ENCODE data around the gene PSMD5.

PSMD5 gene

DNA sequence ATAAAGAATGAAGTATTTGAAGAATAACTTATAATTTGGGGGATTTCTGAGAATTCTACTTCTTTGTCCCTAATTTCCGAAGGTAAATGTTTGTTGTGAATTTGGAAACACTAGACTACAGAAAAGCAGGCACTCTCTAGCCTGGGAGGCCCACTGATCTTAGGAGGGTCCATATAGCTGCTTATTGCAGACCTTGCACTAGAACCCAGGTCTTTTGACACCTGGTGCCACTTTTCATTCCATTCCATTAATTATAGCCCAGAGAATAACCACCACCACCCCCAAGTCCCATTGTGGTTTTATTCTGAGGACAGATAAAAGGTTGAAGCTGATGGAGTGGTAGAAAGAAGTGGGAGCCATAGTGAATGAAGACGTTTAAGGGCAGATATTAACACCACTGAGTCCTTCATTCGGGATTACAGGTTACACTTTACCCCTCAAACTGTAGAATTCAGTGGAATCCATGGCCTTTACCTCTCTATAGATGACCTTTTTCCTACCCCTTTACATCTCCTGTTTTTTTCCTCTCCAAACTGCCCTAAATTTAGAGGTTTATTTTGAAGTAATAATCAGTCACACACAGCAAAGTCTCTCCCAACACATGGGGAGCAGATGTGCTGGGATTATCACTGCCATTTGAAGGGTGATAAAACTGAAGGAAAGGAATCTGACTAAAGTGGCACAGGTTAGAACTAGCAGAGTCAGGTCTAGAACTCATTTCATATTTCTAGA lies 12.0 kb upstream of the PSMD5 start:
- peak overlapping the region; percentile 36 for H3K27ac Mint-ChIP-seq
- H3K36me3 Mint-ChIP-seq = no peaks in the 10 kb centered on the region
- H3K4me1 Mint-ChIP-seq (ENCODE audit: low read depth) = peaks cover 10% of the 10 kb centered on the region
- H3K9me3 Mint-ChIP-seq (ENCODE audit: low read depth) = no peaks in the 10 kb centered on the region
- H3K4me3 Mint-ChIP-seq = no peak overlapping the region
- no peaks in the 10 kb centered on the region for H3K27me3 Mint-ChIP-seq

DNA sequence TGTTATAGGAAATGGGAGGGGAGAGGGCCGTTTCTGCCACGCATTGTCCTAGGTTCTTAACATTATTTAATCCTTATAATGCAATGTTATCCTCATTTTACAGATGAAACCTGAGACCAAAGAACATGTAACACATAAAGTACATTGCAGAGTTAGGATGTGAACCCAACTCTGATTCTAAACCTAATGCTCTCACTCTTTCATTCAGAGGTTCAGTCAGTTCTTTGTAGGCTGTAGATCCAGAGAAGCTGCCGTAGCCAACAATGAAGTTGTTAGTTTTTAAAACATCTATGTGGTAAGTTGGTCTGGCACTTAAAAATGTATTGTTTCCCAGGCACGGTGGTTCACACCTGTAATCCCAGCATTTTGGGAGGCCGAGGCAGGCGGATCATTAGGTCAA lies 10.5 kb upstream of the PSMD5 start:
- H3K4me1 Mint-ChIP-seq (ENCODE audit: low read depth) = peaks cover 19% of the 10 kb centered on the region
- H3K27ac Mint-ChIP-seq = peak overlapping the region; percentile 81
- H3K9me3 Mint-ChIP-seq (ENCODE audit: low read depth) = no peaks in the 10 kb centered on the region
- no peaks in the 10 kb centered on the region for H3K36me3 Mint-ChIP-seq
- H3K4me3 Mint-ChIP-seq = no peak overlapping the region
- no peaks in the 10 kb centered on the region for H3K27me3 Mint-ChIP-seq

DNA sequence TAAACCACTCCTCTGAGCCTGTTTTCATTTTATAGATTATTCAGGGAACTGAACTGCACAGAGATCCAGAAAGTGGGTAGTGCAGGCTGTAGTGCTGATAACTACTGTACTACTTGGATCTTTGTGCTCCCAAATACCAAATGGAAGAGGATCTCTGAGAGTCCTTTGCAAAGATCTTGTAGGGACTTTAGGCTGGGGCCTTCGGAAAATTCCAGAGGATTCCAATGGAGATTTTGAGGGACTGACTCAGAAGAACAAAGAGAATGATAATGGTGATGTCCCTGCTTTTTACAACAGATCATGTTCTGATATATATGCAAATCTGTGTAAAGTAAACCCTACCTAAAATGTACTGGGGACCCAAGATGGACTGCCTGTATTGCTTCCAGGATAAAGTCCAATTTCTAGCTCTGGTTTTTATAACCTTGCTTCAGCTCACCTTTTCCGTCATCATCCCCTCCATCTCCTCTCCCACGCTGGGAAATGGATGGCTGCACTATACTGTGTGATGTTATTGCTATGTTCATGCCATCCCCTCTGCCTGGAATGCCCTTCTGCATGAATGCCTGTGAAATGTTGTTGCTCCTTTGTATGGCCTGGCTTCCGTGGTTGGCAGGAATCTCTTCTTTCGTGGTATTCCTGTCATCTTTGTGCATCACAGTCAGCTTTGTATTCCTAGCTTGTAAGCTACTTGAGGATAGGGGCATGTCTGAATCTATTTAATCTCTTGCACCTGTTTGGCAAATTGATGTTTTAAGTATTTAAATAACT lies 9.7 kb upstream of the PSMD5 start:
- H3K4me1 Mint-ChIP-seq (ENCODE audit: low read depth) = peaks cover 27% of the 10 kb centered on the region

DNA sequence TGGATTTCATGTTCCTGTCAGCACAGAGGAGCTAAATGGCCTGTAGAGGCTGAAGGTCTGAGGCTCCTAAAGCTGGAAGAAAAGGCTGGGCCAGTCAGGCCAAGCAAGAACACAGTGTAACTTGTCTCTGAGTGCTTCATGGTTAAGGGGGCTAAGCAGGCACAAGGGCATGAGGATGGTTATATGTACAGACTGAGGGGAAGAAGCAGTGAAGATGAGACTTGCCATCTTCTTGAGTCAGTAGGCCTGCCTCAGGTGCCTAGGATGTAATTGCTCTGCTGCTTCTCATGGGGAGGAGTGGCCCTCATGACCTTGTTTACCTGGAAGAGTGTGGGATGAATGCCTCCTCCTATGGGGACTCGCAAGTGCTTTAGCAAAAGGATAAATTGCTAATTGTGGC lies 8.7 kb upstream of the PSMD5 start:
- Mint-ChIP-seq H3K27ac (peak overlapping the region; percentile 61), H3K4me3 (no peak overlapping the region), H3K36me3 (peaks cover 3% of the 10 kb centered on the region), H3K4me1 (ENCODE audit: low read depth) (peaks cover 36% of the 10 kb centered on the region), H3K27me3 (no peaks in the 10 kb centered on the region), H3K9me3 (ENCODE audit: low read depth) (no peaks in the 10 kb centered on the region)

More for the DNA sequence above, 9.7 kb upstream of the PSMD5 start:
- Mint-ChIP-seq H3K27ac (peak overlapping the region; percentile 81), H3K27me3 (no peaks in the 10 kb centered on the region), H3K36me3 (peaks cover under 1% of the 10 kb centered on the region), H3K9me3 (ENCODE audit: low read depth) (no peaks in the 10 kb centered on the region), H3K4me3 (no peak overlapping the region)

DNA sequence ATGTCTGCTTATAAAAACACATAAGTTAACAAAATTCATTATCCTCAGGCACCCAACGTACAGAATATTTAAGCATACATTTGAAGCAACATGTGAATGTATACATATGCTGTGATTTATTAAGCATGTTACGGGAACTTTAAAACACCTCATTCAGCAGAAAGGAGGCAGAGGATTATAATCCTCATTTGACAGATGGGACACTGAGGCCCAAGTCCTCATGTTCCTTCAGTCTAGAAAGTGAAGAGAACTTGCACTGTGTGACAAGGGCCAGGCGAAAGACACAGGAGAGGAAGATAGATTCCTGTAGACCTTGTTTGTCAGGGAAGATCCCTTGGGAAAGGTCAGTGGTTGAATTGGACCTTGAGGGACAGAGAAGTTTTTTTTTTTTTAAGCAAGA lies 7.6 kb upstream of the PSMD5 start:
- Mint-ChIP-seq H3K27ac (peak overlapping the region; percentile 72), H3K27me3 (no peaks in the 10 kb centered on the region), H3K4me1 (ENCODE audit: low read depth) (peaks cover 48% of the 10 kb centered on the region), H3K9me3 (ENCODE audit: low read depth) (no peaks in the 10 kb centered on the region), H3K4me3 (no peak overlapping the region), H3K36me3 (peaks cover 5% of the 10 kb centered on the region)

DNA sequence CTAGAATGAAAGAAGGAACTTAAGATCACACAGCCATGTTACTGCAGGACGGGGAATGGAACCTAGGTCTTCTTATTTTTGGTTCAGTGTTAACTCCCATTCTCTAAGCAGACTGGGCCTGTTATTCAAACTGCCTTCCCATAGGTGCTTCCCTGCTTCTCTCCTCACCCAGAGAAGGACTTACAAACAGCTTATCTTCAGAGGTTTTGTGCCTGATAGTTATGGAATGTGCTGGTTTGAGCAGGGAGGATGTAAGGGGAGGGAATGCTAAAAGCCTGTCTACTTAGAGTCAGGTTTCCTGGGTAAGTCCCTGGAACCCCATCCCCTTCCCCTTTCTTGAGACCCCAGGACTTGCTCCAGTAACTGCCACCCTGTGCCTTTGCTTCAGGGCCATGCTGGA lies 4.2 kb upstream of the PSMD5 start:
- Mint-ChIP-seq H3K4me1 (ENCODE audit: low read depth) (peaks cover 72% of the 10 kb centered on the region), H3K27me3 (no peaks in the 10 kb centered on the region), H3K9me3 (ENCODE audit: low read depth) (no peaks in the 10 kb centered on the region), H3K27ac (peak overlapping the region; percentile 99), H3K4me3 (peak overlapping the region; percentile 95), H3K36me3 (peaks cover 12% of the 10 kb centered on the region)

DNA sequence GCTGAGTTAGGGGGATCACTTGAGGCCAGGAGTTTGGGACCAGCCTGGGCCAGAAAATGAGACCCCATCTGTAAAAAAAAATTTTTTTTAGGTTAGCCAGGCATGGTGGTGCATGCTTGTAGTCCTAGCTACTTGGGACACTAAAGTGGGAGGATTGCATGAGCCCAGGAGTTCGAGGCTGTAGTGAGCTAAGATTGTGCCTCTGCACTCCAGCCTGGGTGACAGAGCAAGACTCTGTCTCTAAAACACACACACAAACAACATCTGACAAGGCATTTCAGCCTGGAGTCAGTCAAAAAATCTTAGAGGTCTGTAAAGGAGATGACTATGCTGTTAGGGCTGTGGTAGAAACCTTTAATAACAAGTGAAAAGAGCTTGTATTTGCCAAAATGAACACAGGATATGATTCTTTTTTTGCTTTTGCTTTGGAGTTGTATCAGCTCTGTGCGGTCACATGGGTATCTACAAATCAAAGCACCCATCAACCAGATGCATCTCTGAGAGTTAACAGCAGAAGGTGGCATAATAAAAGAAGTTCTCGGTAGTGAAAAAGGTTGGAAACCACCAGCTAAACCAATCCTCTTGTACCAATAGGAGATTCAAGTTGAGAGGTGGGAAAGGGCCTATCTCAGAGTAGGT lies 3.6 kb upstream of the PSMD5 start:
- Mint-ChIP-seq H3K9me3 (ENCODE audit: low read depth) (no peaks in the 10 kb centered on the region), H3K4me1 (ENCODE audit: low read depth) (peaks cover 76% of the 10 kb centered on the region), H3K4me3 (peak overlapping the region; percentile 95), H3K27ac (peak overlapping the region; percentile 99), H3K36me3 (peaks cover 14% of the 10 kb centered on the region), H3K27me3 (no peaks in the 10 kb centered on the region)

DNA sequence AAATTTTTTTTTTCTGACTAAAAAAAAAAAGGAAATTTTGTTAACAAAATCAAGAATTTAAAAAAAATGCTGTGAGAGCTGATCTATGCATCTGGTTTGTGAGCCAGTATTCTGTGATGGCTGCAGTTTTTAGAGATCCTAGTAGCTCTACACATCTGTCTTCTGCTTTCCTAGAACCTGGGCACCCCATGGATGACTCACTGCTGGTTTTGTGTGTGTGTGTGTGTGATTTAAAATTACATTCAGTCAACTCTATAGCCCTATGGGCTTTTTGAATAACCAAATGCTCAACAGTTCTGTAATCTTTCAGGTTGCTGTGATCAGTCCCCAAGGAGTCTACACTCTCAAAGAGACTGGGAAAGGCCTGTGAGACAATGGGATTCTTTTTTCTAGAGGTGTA lies 2.5 kb upstream of the PSMD5 start:
- Mint-ChIP-seq H3K4me1 (ENCODE audit: low read depth) (peaks cover 77% of the 10 kb centered on the region), H3K4me3 (peak overlapping the region; percentile 95), H3K27ac (peak overlapping the region; percentile 99), H3K27me3 (no peaks in the 10 kb centered on the region), H3K36me3 (peaks cover 14% of the 10 kb centered on the region), H3K9me3 (ENCODE audit: low read depth) (no peaks in the 10 kb centered on the region)

DNA sequence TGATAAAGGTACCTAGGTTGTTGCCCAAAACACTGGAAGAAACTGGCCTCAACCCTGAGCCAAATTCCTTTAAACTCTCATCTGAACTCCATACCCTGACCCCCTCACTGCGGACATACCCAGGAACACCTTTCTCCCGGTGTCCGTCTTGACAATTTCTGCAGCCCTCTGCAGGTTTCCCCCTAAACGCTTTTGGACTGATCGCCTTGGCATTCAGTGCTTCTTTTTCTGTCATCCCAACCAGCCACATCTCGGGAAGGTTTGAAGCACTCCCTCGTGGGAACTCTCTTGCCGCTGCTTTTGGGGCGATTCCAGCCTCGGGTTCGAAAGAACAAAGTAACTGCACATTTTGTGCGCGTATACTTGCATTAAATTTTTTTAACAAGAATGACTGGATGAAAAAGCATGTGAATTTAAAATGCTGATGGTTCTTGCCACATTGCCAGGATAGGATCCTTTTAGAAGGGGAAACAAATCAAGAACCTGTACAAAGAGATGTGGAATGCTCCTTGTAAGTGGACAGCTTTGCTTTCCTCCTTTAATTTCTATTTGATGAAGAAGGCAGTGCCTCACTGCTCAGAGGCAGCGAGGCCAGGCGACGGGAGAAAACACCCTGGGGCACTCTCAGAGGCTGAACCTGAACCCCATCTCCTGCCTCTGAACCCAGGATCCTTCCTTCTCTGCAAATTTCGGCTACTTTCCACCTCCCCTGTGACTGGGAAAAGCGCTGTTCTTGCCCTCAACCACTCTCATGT lies 615 bp downstream of the PSMD5 start:
- Mint-ChIP-seq H3K27me3 (no peaks in the 10 kb centered on the region), H3K4me3 (peak overlapping the region; percentile 95), H3K4me1 (ENCODE audit: low read depth) (peaks cover 79% of the 10 kb centered on the region), H3K9me3 (ENCODE audit: low read depth) (no peaks in the 10 kb centered on the region), H3K27ac (peak overlapping the region; percentile 99), H3K36me3 (peaks cover 25% of the 10 kb centered on the region)

DNA sequence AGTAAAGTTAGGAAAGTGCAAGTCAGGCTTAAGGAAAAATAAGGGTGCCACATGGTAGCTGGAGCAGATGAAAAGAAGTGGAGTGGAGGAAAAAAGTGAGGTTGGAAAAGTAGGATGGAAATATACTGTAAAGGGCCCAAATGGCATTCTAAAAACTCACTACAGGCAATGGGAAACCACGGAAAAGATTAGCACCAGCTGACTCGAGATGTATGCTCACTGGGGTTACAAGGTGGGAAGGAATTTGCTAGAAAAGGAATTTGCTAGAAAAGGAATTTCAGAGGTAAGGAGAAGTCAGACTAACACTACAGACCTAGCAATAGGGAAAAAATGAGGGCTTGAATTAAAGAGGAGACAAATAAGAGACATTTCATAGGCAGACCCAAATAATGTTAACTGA lies 3.6 kb downstream of the PSMD5 start:
- Mint-ChIP-seq H3K27me3 (no peaks in the 10 kb centered on the region), H3K9me3 (ENCODE audit: low read depth) (no peaks in the 10 kb centered on the region), H3K4me3 (peak overlapping the region; percentile 67), H3K27ac (peak overlapping the region; percentile 81), H3K36me3 (peaks cover 23% of the 10 kb centered on the region), H3K4me1 (ENCODE audit: low read depth) (peaks cover 53% of the 10 kb centered on the region)

DNA sequence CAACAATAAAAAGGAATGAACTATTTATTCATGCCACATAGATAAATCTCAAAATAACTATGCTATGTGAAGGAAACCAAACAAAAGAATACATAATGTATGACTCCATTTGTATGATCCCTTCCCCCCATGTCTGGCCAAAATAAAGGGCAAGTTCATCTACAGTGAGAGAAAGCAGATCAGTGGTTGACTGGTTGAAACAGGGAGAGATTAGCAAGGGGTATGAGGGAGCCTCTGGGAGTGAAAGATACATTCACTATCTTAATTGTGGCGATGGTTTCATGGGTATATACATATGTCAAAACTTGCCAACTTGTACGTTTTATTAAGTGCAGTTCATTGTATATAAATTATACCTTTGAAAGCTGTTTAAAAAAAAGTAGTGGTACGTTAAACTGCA lies 4.8 kb downstream of the PSMD5 start:
- Mint-ChIP-seq H3K9me3 (ENCODE audit: low read depth) (no peaks in the 10 kb centered on the region), H3K27ac (peak overlapping the region; percentile 81), H3K36me3 (peaks cover 24% of the 10 kb centered on the region), H3K27me3 (no peaks in the 10 kb centered on the region), H3K4me3 (peak overlapping the region; percentile 18), H3K4me1 (ENCODE audit: low read depth) (peaks cover 47% of the 10 kb centered on the region)

DNA sequence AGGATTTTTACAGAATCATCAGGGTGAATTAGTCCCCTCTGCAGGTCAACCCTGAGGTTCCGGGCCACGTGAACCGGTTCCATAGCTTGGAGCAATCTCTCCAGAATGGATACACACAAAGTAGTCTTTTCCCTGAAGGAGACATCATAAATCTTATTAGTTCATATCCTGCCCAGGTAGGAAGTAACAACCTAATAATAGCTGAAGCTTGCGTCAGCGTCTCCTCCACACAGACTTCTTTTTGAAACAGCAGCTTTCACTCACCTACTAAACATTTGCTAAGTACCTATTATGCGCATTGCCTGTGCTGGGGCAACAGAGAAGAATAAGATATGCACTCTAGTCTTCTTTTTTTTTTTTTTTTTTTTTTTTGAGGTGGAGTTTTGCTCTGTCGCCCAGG lies 9.4 kb downstream of the PSMD5 start:
- H3K27me3 Mint-ChIP-seq = no peaks in the 10 kb centered on the region
- H3K9me3 Mint-ChIP-seq (ENCODE audit: low read depth) = no peaks in the 10 kb centered on the region
- H3K4me3 Mint-ChIP-seq = no peak overlapping the region
- peak overlapping the region; percentile 28 for H3K27ac Mint-ChIP-seq
- peaks cover 25% of the 10 kb centered on the region for H3K36me3 Mint-ChIP-seq
- peaks cover 16% of the 10 kb centered on the region for H3K4me1 Mint-ChIP-seq (ENCODE audit: low read depth)

DNA sequence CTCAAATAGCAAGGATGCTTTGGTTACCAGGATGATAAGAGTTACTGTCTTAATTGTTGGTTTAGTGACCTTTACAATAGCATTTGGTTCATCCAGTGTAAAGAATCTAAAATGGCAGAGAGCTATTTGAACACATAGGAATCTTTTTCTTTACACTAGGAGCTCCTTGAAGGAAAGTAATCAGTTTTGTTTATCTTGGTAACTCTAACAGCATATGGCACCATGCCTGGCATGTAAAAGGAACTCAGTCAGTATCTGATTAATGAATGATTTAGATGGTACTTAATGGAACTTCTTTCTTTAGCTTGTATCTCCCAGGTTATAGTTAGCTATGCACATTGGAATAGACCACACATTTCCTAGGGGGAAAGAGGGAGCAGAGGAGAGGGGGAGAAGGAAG lies 9.9 kb downstream of the PSMD5 start:
- Mint-ChIP-seq H3K27me3 (no peaks in the 10 kb centered on the region), H3K4me3 (no peak overlapping the region), H3K27ac (no peak overlapping the region), H3K36me3 (peaks cover 24% of the 10 kb centered on the region), H3K9me3 (ENCODE audit: low read depth) (no peaks in the 10 kb centered on the region), H3K4me1 (ENCODE audit: low read depth) (peaks cover 11% of the 10 kb centered on the region)

DNA sequence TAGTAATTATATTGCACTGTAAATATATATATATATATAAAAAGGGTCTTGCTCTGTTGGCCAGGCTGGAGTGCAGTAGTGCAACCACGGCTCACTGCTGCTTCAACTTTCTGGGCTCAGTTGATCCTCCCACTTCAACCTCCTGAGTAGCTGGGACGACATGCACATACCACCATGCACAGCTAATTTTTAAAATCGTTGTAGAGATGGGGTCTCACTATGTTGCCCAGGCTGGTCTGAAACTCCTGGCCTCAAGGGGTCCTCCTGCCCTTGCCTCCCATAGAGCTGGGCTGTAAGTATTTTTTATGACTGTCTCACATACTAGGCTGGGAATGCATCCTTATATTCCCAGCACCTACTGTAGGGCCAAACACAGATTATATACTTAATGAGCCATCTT lies 11.9 kb downstream of the PSMD5 start:
- Mint-ChIP-seq H3K4me3 (no peak overlapping the region), H3K27ac (no peak overlapping the region), H3K27me3 (no peaks in the 10 kb centered on the region), H3K36me3 (peaks cover 19% of the 10 kb centered on the region), H3K9me3 (ENCODE audit: low read depth) (no peaks in the 10 kb centered on the region), H3K4me1 (ENCODE audit: low read depth) (peaks cover 4% of the 10 kb centered on the region)

DNA sequence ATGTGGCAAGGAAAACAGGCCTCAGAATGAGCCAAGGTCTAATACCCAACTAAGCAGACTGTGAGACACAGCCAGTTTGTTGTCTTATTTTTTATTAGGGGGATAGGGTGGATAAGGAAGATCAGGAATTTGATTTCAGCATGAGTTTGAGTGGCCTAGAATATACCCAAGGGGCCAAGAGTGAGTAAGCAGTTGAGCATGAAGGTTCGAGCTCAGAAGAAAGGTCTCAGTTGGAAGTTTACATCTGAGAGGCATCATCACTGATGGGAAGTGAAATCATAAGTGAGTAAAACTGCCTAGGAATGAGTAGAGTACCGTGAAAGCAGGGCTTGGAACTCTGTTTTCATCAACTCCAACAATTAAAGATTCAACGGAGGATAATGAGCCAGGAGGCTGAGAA lies 12.6 kb downstream of the PSMD5 start:
- Mint-ChIP-seq H3K9me3 (ENCODE audit: low read depth) (no peaks in the 10 kb centered on the region), H3K27ac (peak overlapping the region; percentile 22), H3K4me3 (no peak overlapping the region), H3K27me3 (no peaks in the 10 kb centered on the region), H3K4me1 (ENCODE audit: low read depth) (peaks cover 4% of the 10 kb centered on the region), H3K36me3 (peaks cover 18% of the 10 kb centered on the region)

All from activated naive CD8-positive, alpha-beta T cell (primary cell).